ENCODE results near the gene APOB. TPM values are rescaled to one million over a fixed set of nuclear protein-coding genes. Genes with fewer than 3 reads are reported as not detected.

Gene APOB
- total and polyA plus RNA-seq, 9 donors: 0.13 to 4.8 (median 1.3) TPM

- no peak for DNase-seq
- Histone ChIP-seq H3K9me3 (no peaks in the 10 kb centered on the region), H3K4me1 (ENCODE audit: insufficient read depth) (no peaks in the 10 kb centered on the region), H3K4me3 (no peak overlapping the region), H3K27me3 (no peaks in the 10 kb centered on the region), H3K36me3 (no peaks in the 10 kb centered on the region), H3K27ac (no peak overlapping the region)
- TF ChIP-seq POLR2A (IDR thresholded peaks at IDR 0.05): no peak
- TF ChIP-seq EP300 (IDR thresholded peaks at IDR 0.05): no peak
- no peak for TF ChIP-seq CTCF (IDR thresholded peaks at IDR 0.05)
- intact Hi-C loops (cut with DNase I): no loop called here
- WGBS, 3 donors: 49 to 51% (median 50%) methylated on average over 10 of the region's 10 CpGs
Observed at GRCh38 chr2:21055879-21056790, 12.3 kb upstream of the APOB start.

DNA sequence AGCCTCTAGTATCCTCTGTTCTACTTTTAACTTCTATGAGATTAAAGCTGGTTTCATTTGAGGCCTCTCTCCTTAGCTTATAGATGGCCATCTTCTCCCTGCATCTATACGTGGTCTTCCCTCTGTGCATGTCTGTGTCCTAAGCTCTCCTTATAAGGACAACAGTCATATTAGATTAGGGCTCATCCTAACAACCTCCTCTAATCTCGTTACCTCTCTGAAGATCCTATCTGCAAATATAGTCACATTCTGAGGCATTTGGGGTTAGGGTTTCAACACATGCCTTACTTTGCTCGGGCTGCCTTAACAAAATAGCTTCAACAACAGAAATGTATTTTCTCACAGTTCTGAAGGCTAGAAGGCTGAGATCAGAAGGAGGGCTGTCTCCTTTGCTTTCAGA, 11.6 kb upstream of the APOB start:
- H3K36me3 ChIP-seq: no peaks in the 10 kb centered on the region
- 80 to 84% (median 82%) methylated on average over 3 of the region's 3 CpGs for WGBS, 3 donors

DNA sequence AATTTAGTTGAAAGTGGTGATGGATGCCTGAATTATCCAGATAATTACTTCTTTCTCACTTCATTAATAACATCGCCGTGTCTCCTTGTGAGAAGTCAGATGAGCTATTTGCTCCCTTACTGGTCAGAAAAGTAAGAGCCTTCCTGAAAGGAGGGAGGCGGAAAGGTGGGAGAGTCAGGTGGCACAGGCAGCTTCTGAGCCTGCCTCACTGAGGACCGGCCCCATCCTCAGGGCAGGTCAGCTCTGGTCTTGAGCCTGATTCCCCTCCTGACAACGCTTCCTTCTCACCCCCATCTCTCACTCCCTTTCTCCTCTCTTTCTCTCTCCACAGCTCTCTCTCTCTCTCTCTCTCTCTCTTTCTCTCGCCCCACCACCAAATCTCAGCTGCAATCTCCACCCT, 10.1 kb upstream of the APOB start:
- no peak overlapping the region for H3K27ac ChIP-seq
- H3K36me3 ChIP-seq: no peaks in the 10 kb centered on the region
- no peak for DNase-seq
- H3K9me3 ChIP-seq: no peaks in the 10 kb centered on the region
- H3K4me1 ChIP-seq (ENCODE audit: insufficient read depth): no peaks in the 10 kb centered on the region
- TF ChIP-seq EP300 (IDR thresholded peaks at IDR 0.05) (no peak), CTCF (IDR thresholded peaks at IDR 0.05) (no peak), POLR2A (IDR thresholded peaks at IDR 0.05) (no peak)
- 88 to 91% (median 91%) methylated on average over 6 of the region's 6 CpGs for WGBS, 3 donors
- H3K27me3 ChIP-seq: no peaks in the 10 kb centered on the region
- intact Hi-C loops (cut with DNase I): no loop called here
- no peak overlapping the region for H3K4me3 ChIP-seq

More for the DNA sequence above, 11.6 kb upstream of the APOB start:
- H3K27ac ChIP-seq: no peak overlapping the region
- intact Hi-C loops (cut with DNase I): no loop called here
- H3K9me3 ChIP-seq: no peaks in the 10 kb centered on the region
- no peak for DNase-seq
- H3K4me1 ChIP-seq (ENCODE audit: insufficient read depth): no peaks in the 10 kb centered on the region
- no peak for TF ChIP-seq CTCF (IDR thresholded peaks at IDR 0.05)
- no peak for TF ChIP-seq EP300 (IDR thresholded peaks at IDR 0.05)
- no peak for TF ChIP-seq POLR2A (IDR thresholded peaks at IDR 0.05)
- H3K27me3 ChIP-seq: no peaks in the 10 kb centered on the region
- no peak overlapping the region for H3K4me3 ChIP-seq

- Histone ChIP-seq H3K4me3 (no peak overlapping the region), H3K27me3 (no peaks in the 10 kb centered on the region), H3K36me3 (no peaks in the 10 kb centered on the region), H3K9me3 (no peaks in the 10 kb centered on the region), H3K4me1 (ENCODE audit: insufficient read depth) (peaks cover 5% of the 10 kb centered on the region), H3K27ac (no peak overlapping the region)
- WGBS, 3 donors: 76 to 87% (median 86%) methylated on average over 4 of the region's 4 CpGs
- intact Hi-C loops (cut with DNase I): no loop called here
- no peak for TF ChIP-seq CTCF (IDR thresholded peaks at IDR 0.05)
- DNase-seq: no peak
Observed at GRCh38 chr2:21052044-21052443, 8.2 kb upstream of the APOB start.
